H1 (cell line): ENCODE results near the gene SESN3. TPM values are rescaled to one million over a fixed set of nuclear protein-coding genes. Genes with fewer than 3 reads are reported as not detected.

ENCODE experiments used
- CTCF ChIA-PET: fragments of 300-600 bp; sonication (Branson Sonifier 250); formaldehyde crosslinking; loops from one replicate; lab custom pipeline; 2021; ENCODE audit not compliant: partially characterized antibody; lab: Charles Lee
- POLR2A ChIA-PET: fragments of 300-600 bp; sonication (Branson Sonifier 250); formaldehyde crosslinking; loops from one replicate; lab custom pipeline; 2021; ENCODE audit warnings: inconsistent platforms; ENCODE audit not compliant: partially characterized antibody; lab: Charles Lee
- DNase-seq, 2 experiments: peaks; one replicate each; pipeline versions ENCODE4 v3.0.0 to v3.0.0-alpha.2; 2010 to 2022; ENCODE audit warnings: low spot score in 2 of 2, low read depth in 1 of 2, mixed read lengths in 1 of 2
- FAIRE-seq: peaks from 2 replicates; lab custom pipeline; 2011; peaks lifted over from hg19 to GRCh38; lab: Jason Lieb, UNC
- H2AFZ ChIP-seq: 2 replicates; pipeline ENCODE4 v1.8.1; 2012; ENCODE audit warnings: low read length, inconsistent platforms
- H2AK5ac ChIP-seq: 2 replicates; pipeline ENCODE4 v1.6.1; 2013; ENCODE audit warnings: low read depth, low read length
- H2BK120ac ChIP-seq: replicated peaks from 2 replicates; pipeline ENCODE3; 2013; ENCODE audit warnings: low read depth, low read length, inconsistent platforms
- H2BK12ac ChIP-seq: 2 replicates; pipeline ENCODE4 v1.6.1; 2013; ENCODE audit warnings: low read depth, low read length
- H2BK15ac ChIP-seq: 2 replicates; pipeline ENCODE4 v1.6.1; 2013; ENCODE audit warnings: low read length
- H2BK20ac ChIP-seq: 2 replicates; pipeline ENCODE4 v1.6.1; 2013; ENCODE audit warnings: low read length
- H2BK5ac ChIP-seq: 2 replicates; pipeline ENCODE4 v1.6.1; 2013; ENCODE audit warnings: low read depth, low read length
- H3K14ac ChIP-seq: 2 replicates; pipeline ENCODE4 v1.6.1; 2013; ENCODE audit warnings: inconsistent platforms; ENCODE audit not compliant: insufficient read length
- H3K18ac ChIP-seq: 2 replicates; pipeline ENCODE4 v1.6.1; 2013; ENCODE audit warnings: low read length; ENCODE audit errors: extremely low read depth
- H3K23ac ChIP-seq: 2 replicates; pipeline ENCODE4 v1.6.1; 2013; ENCODE audit warnings: inconsistent platforms; ENCODE audit not compliant: insufficient read length
- H3K23me2 ChIP-seq: 2 replicates; pipeline ENCODE4 v1.6.1; 2013; ENCODE audit warnings: low read depth, low read length
- H3K27ac ChIP-seq: 2 replicates; pipeline ENCODE4 v1.6.1; 2011; ENCODE audit warnings: low read depth, low read length, inconsistent platforms
- H3K27me3 ChIP-seq, 4 experiments: replicated peaks in 1 of 4; 1 replicate in 1 of 4; 2 replicates in 3 of 4; pipeline versions ENCODE4 v1.6.1 to v1.8.1; 2011 to 2013; ENCODE audit warnings: low read length in 3 of 4, mild to moderate bottlenecking in 3 of 4, inconsistent platforms in 2 of 4, mixed read lengths in 2 of 4, moderate library complexity in 1 of 4; ENCODE audit not compliant: control insufficient read depth in 3 of 4, insufficient read depth in 3 of 4; ENCODE audit errors: extremely low read depth in 1 of 4
- H3K36me3 ChIP-seq, 4 experiments: 2 replicates each; pipeline versions ENCODE4 v1.6.1 to v1.8.1; 2011 to 2013; ENCODE audit warnings: mild to moderate bottlenecking in 4 of 4, low read length in 3 of 4, moderate library complexity in 2 of 4, control low read depth in 1 of 4, inconsistent platforms in 1 of 4; ENCODE audit not compliant: insufficient read depth in 4 of 4, control insufficient read depth in 2 of 4
- H3K4ac ChIP-seq: replicated peaks from 2 replicates; pipeline ENCODE3; 2013; ENCODE audit warnings: low read length, low read depth, mixed read lengths, inconsistent platforms; ENCODE audit not compliant: insufficient read length
- H3K4me1 ChIP-seq, 4 experiments: replicated peaks in 1 of 4; 1 replicate in 1 of 4; 2 replicates in 3 of 4; pipeline versions ENCODE4 v1.6.1 to v1.8.1; 2011 to 2013; ENCODE audit warnings: low read length in 3 of 4, inconsistent platforms in 2 of 4, mixed read lengths in 1 of 4; ENCODE audit not compliant: insufficient read depth in 4 of 4, control insufficient read depth in 3 of 4
- H3K4me2 ChIP-seq, 2 experiments: 2 replicates each; pipeline versions ENCODE4 v1.6.1 to v1.8.1; 2011 to 2013; ENCODE audit warnings: low read depth in 2 of 2, low read length in 2 of 2, control low read depth in 1 of 2, inconsistent platforms in 1 of 2, mild to moderate bottlenecking in 1 of 2; ENCODE audit not compliant: insufficient read depth in 1 of 2
- H3K4me3 ChIP-seq, 4 experiments: fragments of 200-600, 300-600 bp in 1 of 4; sonication (generic), shearing (Covaris generic), sonication (Bioruptor Twin) in 1 of 4; 2 replicates each; pipeline versions ENCODE4 v1.5.1 to v1.8.1; 2011 to 2016; ENCODE audit warnings: low read length in 4 of 4, low read depth in 3 of 4, control low read depth in 2 of 4, inconsistent platforms in 2 of 4, mild to moderate bottlenecking in 2 of 4, mixed read lengths in 1 of 4, moderate library complexity in 1 of 4; ENCODE audit not compliant: insufficient read depth in 2 of 4; ENCODE audit errors: extremely low read depth in 1 of 4
- H3K56ac ChIP-seq: replicated peaks from 2 replicates; pipeline ENCODE3; 2013; ENCODE audit warnings: low read depth, mild to moderate bottlenecking, mixed read lengths, low read length, inconsistent platforms; ENCODE audit not compliant: insufficient read length
- H3K79me1 ChIP-seq: 2 replicates; pipeline ENCODE4 v1.6.1; 2013; ENCODE audit warnings: low read depth, low read length, control low read depth
- H3K79me2 ChIP-seq, 2 experiments: 2 replicates each; pipeline versions ENCODE4 v1.6.1 to v1.8.1; 2012 to 2013; ENCODE audit warnings: low read length in 2 of 2, mild to moderate bottlenecking in 2 of 2, inconsistent platforms in 1 of 2; ENCODE audit not compliant: insufficient read depth in 2 of 2, control insufficient read depth in 1 of 2
- H3K9ac ChIP-seq, 4 experiments: replicated peaks in 1 of 4; 1 replicate in 1 of 4; 2 replicates in 3 of 4; pipeline versions ENCODE4 v1.6.1 to v1.8.1; 2011 to 2013; ENCODE audit warnings: low read depth in 3 of 4, low read length in 3 of 4, control low read depth in 2 of 4, mild to moderate bottlenecking in 2 of 4, moderate library complexity in 2 of 4, inconsistent platforms in 1 of 4; ENCODE audit errors: extremely low read depth in 1 of 4
- H3K9me3 ChIP-seq, 2 experiments: 2 replicates each; pipeline versions ENCODE4 v1.6.1 to v1.8.1; 2012 to 2013; ENCODE audit warnings: mild to moderate bottlenecking in 2 of 2, moderate library complexity in 2 of 2, control low read depth in 1 of 2, inconsistent platforms in 1 of 2, low read depth in 1 of 2, low read length in 1 of 2, mixed read lengths in 1 of 2; ENCODE audit not compliant: insufficient read depth in 2 of 2
- H4K20me1 ChIP-seq, 2 experiments: replicated peaks in 1 of 2; 2 replicates each; pipeline versions ENCODE3 to v1.8.1; 2011 to 2013; ENCODE audit warnings: inconsistent platforms in 2 of 2, low read length in 2 of 2, mild to moderate bottlenecking in 1 of 2; ENCODE audit not compliant: insufficient read depth in 2 of 2, control insufficient read depth in 1 of 2
- H4K5ac ChIP-seq: 2 replicates; pipeline ENCODE4 v1.6.1; 2013; ENCODE audit warnings: low read length, low read depth, mixed read lengths, inconsistent platforms; ENCODE audit not compliant: insufficient read length
- H4K8ac ChIP-seq: 2 replicates; pipeline ENCODE4 v1.8.0; 2013; ENCODE audit warnings: mild to moderate bottlenecking, moderate library complexity, low read length, inconsistent platforms; ENCODE audit not compliant: insufficient read depth; ENCODE audit errors: extremely low read depth
- H4K91ac ChIP-seq: replicated peaks from 2 replicates; pipeline ENCODE3; 2013; ENCODE audit warnings: low read length, mixed read lengths, inconsistent platforms; ENCODE audit not compliant: insufficient read length
- CHD1 ChIP-seq: IDR thresholded peaks from 2 replicates; pipeline ENCODE4 v1.6.1; 2012; ENCODE audit warnings: low read depth, low read length, improper control_type of control experiment
- EZH2 ChIP-seq: fragments of 200-600 bp; sonication (generic); IDR thresholded peaks from 2 replicates; pipeline ENCODE4 v1.7.1; 2012; ENCODE audit warnings: low read depth, mild to moderate bottlenecking, moderate library complexity, low read length, inconsistent platforms; ENCODE audit not compliant: severe bottlenecking
- KDM4A ChIP-seq: IDR thresholded peaks from one replicate; pipeline ENCODE4 v1.7.1; 2012; ENCODE audit warnings: low read depth, mild to moderate bottlenecking, moderate library complexity, low read length, inconsistent platforms; ENCODE audit not compliant: severe bottlenecking
- KDM5A ChIP-seq: fragments of 200-600 bp; IDR thresholded peaks from 2 replicates; pipeline ENCODE4 v1.7.1; 2012; ENCODE audit warnings: mild to moderate bottlenecking, low read length, inconsistent platforms, mixed read lengths
- NANOG ChIP-seq: IDR thresholded peaks from 2 replicates; pipeline ENCODE4 v1.6.1; 2011; ENCODE audit warnings: low read length, low read depth, mild to moderate bottlenecking, inconsistent platforms; ENCODE audit not compliant: insufficient read depth, poor library complexity, severe bottlenecking
- NRF1 ChIP-seq: IDR thresholded peaks from 2 replicates; pipeline ENCODE4 v1.6.1; 2011; ENCODE audit warnings: mild to moderate bottlenecking, low read depth, low read length, improper control_type of control experiment
- PHF8 ChIP-seq: fragments of 200-600 bp; sonication (generic); conservative IDR thresholded peaks from 2 replicates; pipeline ENCODE4 v1.7.1; 2012; ENCODE audit warnings: low read depth, mild to moderate bottlenecking, inconsistent platforms, low read length, moderate library complexity
- POU5F1 ChIP-seq: IDR thresholded peaks from 2 replicates; pipeline ENCODE4 v1.6.1; 2011; ENCODE audit warnings: low read depth, mild to moderate bottlenecking, low read length, moderate library complexity
- SP1 ChIP-seq: IDR thresholded peaks from 2 replicates; pipeline ENCODE4 v1.6.1; 2011; ENCODE audit warnings: low read depth, low read length
- USF2 ChIP-seq: IDR thresholded peaks from 2 replicates; pipeline ENCODE4 v1.6.1; 2011; ENCODE audit warnings: low read length, improper control_type of control experiment
- WGBS, 2 experiments: shearing (Covaris generic) in 1 of 2; methylation state at CpG; one replicate each; pipeline versions ENCODE4 v1.1.6 to v1.1.7; 2013 to 2015; ENCODE audit warnings: low lambda C conversion rate in 2 of 2, mixed read lengths in 2 of 2, inconsistent platforms in 1 of 2, low coverage in 1 of 2, missing lambda C conversion rate in 1 of 2; ENCODE audit not compliant: insufficient replicate concordance in 2 of 2, insufficient coverage in 1 of 2, insufficient read length in 1 of 2; ENCODE audit errors: extremely low coverage in 1 of 2, missing lambda C conversion rate in 1 of 2; 5-methylcytosine and 5-hydroxymethylcytosine counted together
- polyA plus RNA-seq, 7 experiments: library from polyadenylated mRNA; depleted of rRNA in 3 of 7; stranded (reverse) in 5 of 7; unstranded in 2 of 7; fragments of >200 nt in 5 of 7; fragments of 200-250 nt in 2 of 7; gene quantifications; 1 replicate in 5 of 7; 2 replicates in 1 of 7; 4 replicates in 1 of 7; pipeline versions ENCODE4 v1.2.1 to v1.2.3, GENCODE V29; 2011 to 2013; ENCODE audit warnings: missing spikeins in 2 of 7, mixed read lengths in 2 of 7
- total RNA-seq: library from RNA; stranded (reverse); fragmentation: NEBNext Ultra II Directional; extraction: Animal tissue kit (Norgen Biotek cat#: 25700); gene quantifications from 2 replicates; pipeline ENCODE4 v1.2.1, GENCODE V29; 2021
- TF ChIP-seq, protein P1 (sequence below): IDR thresholded peaks from 2 replicates; pipeline ENCODE4 v1.6.1; 2011; ENCODE audit warnings: low read depth, mild to moderate bottlenecking, low read length; ENCODE audit not compliant: insufficient read depth
- TF ChIP-seq, protein P2 (sequence below): IDR thresholded peaks from 2 replicates; pipeline ENCODE4 v1.6.1; 2012; ENCODE audit warnings: inconsistent platforms

SESN3 gene
- total and polyA plus RNA-seq, 2 of the 8 experiments (the other 6 are each of a cell fraction or from before 2014, with no cell fraction given): 10.2 to 31.1 TPM

DNA sequence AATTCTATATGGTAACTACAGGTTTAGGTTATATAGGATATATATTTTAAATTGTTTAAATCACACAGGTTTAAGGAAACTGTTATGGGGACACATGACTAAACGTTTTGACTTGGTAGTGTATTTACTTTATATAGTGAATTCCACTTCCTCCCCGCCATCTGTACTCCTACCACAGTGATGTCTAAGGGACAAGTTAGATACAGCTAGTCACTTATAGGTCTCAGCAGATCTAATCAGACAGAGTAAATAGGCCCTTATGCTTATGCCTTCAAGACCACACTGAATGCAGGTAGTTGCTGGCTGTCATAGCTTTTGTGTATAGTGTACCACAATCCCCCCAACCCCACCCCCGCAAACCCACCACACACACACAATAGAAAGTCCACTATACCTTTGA lies 8.2 kb downstream of the SESN3 start:
- Histone ChIP-seq H3K4me2 (no peak overlapping the region), H3K79me2 (peaks cover 0 to 93% of the 10 kb centered on the region in 2 experiments; a peak in 3 of 4 replicates), H4K8ac (no peak overlapping the region), H4K91ac (no peak overlapping the region), H3K56ac (no peak overlapping the region), H3K79me1 (peaks cover 3% of the 10 kb centered on the region; the same call in 1 of the 2 replicates), H3K36me3 (no peaks in the 10 kb centered on the region), H3K9ac (no peak overlapping the region), H3K18ac (no peak overlapping the region), H2BK120ac (no peak overlapping the region), H2BK12ac (no peak overlapping the region), H4K20me1 (peaks cover 1% of the 10 kb centered on the region in 2 experiments), H3K23ac (no peak overlapping the region), H3K14ac (no peak overlapping the region), H3K9me3 (no peaks in the 10 kb centered on the region), H4K5ac (no peak overlapping the region), H2BK5ac (no peak overlapping the region), H3K27me3 (no peaks in the 10 kb centered on the region), H3K27ac (no peak overlapping the region), H2AK5ac (no peak overlapping the region), H2BK20ac (no peak overlapping the region), H3K4me1 (no peaks in the 10 kb centered on the region), H2AFZ (no peak overlapping the region), H3K23me2 (no peaks in the 10 kb centered on the region), H3K4me3 (no peak overlapping the region), H3K4ac (no peak overlapping the region), H2BK15ac (no peak overlapping the region)
- CTCF ChIA-PET: interaction anchor here (1.3 kb wide), 1 partner anchor 71 kb away, joined by 4 read pairs; no protein-coding TSS in a partner anchor
- POLR2A ChIA-PET: no interaction called here
- DNase-seq: no peak
- no peak for FAIRE-seq
- WGBS, 2 experiments: 86% methylated on average over 3 of the region's 3 CpGs; no CpG with 5 or more reads in 1 of the 2 experiments
- no peak for TF ChIP-seq CHD1
- no peak for TF ChIP-seq EZH2
- TF ChIP-seq USF2: no peak
- no peak for TF ChIP-seq POU5F1
- TF ChIP-seq NRF1: no peak
- TF ChIP-seq SP1: no peak
- no peak for TF ChIP-seq PHF8
- no peak for TF ChIP-seq NANOG
- TF ChIP-seq, protein P1, sequence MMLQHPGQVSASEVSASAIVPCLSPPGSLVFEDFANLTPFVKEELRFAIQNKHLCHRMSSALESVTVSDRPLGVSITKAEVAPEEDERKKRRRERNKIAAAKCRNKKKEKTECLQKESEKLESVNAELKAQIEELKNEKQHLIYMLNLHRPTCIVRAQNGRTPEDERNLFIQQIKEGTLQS: no peak
- TF ChIP-seq, protein P2, sequence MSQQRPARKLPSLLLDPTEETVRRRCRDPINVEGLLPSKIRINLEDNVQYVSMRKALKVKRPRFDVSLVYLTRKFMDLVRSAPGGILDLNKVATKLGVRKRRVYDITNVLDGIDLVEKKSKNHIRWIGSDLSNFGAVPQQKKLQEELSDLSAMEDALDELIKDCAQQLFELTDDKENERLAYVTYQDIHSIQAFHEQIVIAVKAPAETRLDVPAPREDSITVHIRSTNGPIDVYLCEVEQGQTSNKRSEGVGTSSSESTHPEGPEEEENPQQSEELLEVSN: no peak
- no peak for TF ChIP-seq KDM5A
- no peak for TF ChIP-seq KDM4A
